GM23248 (cell line): ENCODE measurements around the gene NEXN.

ENCODE experiments used
- EZH2 ChIP-seq: fragments of 200-600 bp; sonication (generic); IDR thresholded peaks from 2 replicates; pipeline ENCODE4 v1.6.1; 2018; ENCODE audit warnings: antibody characterized with exemption, mild to moderate bottlenecking; ENCODE audit not compliant: insufficient read depth, poor library complexity, severe bottlenecking
- EZH2phosphoT487 ChIP-seq: fragments of 200-600 bp; sonication (generic); IDR thresholded peaks from 2 replicates; pipeline ENCODE4 v1.6.1; 2018; ENCODE audit warnings: antibody characterized with exemption, moderate library complexity, mild to moderate bottlenecking, low read depth; ENCODE audit not compliant: insufficient read depth

DNA sequence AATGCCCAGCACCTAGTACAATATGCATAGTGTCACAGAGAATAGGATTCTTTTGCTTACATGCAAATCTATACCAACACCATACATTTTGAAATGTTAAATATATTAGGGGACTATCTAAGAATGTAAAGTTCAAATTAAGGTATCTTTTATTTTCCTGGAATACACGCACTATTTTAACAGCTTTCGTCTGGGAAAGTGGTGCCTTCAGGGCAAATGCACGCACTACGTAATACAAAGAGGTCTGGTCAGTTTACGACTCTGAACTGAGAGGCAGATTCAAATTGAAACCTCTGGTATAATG is 89.5 kb downstream of the NEXN start:
- TF ChIP-seq EZH2phosphoT487, result no peak
- no peak for TF ChIP-seq EZH2
